Neural cell (in vitro differentiated cells): ENCODE data around the gene NUP98. TPM values are rescaled to one million over a fixed set of nuclear protein-coding genes. Genes with fewer than 3 reads are reported as not detected.

ENCODE experiments used
- H2AFZ ChIP-seq: fragments of 200-600, 300-800 bp; sonication (generic), shearing (Covaris generic); 2 replicates; pipeline ENCODE4 v1.6.0; 2014; ENCODE audit warnings: low read depth, mild to moderate bottlenecking, antibody characterized with exemption, low read length, moderate library complexity
- H3F3A ChIP-seq: fragments of 200-600 bp; shearing (Covaris generic); 2 replicates; pipeline ENCODE4 v1.6.1; 2016; ENCODE audit warnings: mild to moderate bottlenecking, moderate library complexity, mixed read lengths, antibody characterized with exemption, low read length; ENCODE audit not compliant: insufficient read depth, poor library complexity, severe bottlenecking
- H3K27ac ChIP-seq: fragments of 200-600, 300-800 bp; sonication (generic), shearing (Covaris generic); 2 replicates; pipeline ENCODE4 v1.5.1; 2014; ENCODE audit warnings: mild to moderate bottlenecking, low read length, moderate library complexity
- H3K27me3 ChIP-seq: fragments of 300-800, 200-600 bp; sonication (generic), shearing (Covaris generic); 2 replicates; pipeline ENCODE4 v1.6.0; 2014; ENCODE audit warnings: mild to moderate bottlenecking, low read depth, low read length, moderate library complexity; ENCODE audit not compliant: insufficient read depth
- H3K36me3 ChIP-seq: fragments of 300-800, 200-600 bp; sonication (generic), shearing (Covaris generic); 2 replicates; pipeline ENCODE4 v1.5.1; 2014; ENCODE audit warnings: mild to moderate bottlenecking, antibody characterized with exemption, low read length, moderate library complexity; ENCODE audit not compliant: insufficient read depth
- H3K4me2 ChIP-seq: fragments of 300-800, 200-600 bp; sonication (generic), shearing (Covaris generic); 2 replicates; pipeline ENCODE4 v1.6.0; 2014; ENCODE audit warnings: mild to moderate bottlenecking, low read length
- H3K4me3 ChIP-seq: fragments of 300-800, 200-600 bp; sonication (generic), shearing (Covaris generic); 2 replicates; pipeline ENCODE4 v1.5.1; 2014; ENCODE audit warnings: mild to moderate bottlenecking, low read length, moderate library complexity
- H3K79me2 ChIP-seq: fragments of 200-600 bp; shearing (Covaris generic); replicated peaks from 2 replicates; pipeline ENCODE4 v1.6.0; 2014; ENCODE audit warnings: mild to moderate bottlenecking, low read length, moderate library complexity; ENCODE audit not compliant: insufficient read depth
- H3K9ac ChIP-seq: fragments of 300-800, 200-600 bp; sonication (generic), shearing (Covaris generic); 2 replicates; pipeline ENCODE4 v1.6.1; 2016; ENCODE audit warnings: mild to moderate bottlenecking, low read length, mixed read lengths
- H3K9me2 ChIP-seq: fragments of 200-600 bp; shearing (Covaris generic); 2 replicates; pipeline ENCODE4 v1.6.1; 2016; ENCODE audit warnings: mild to moderate bottlenecking, low read length, mixed read lengths; ENCODE audit not compliant: insufficient read depth
- H3K9me3 ChIP-seq: fragments of 200-600, 300-800 bp; sonication (generic), shearing (Covaris generic); 2 replicates; pipeline ENCODE4 v1.6.1; 2016; ENCODE audit warnings: mild to moderate bottlenecking, mixed run types, low read length, moderate library complexity, mixed read lengths
- H4K20me1 ChIP-seq: fragments of 200-600 bp; shearing (Covaris generic); 2 replicates; pipeline ENCODE4 v1.6.1; 2016; ENCODE audit warnings: mild to moderate bottlenecking, mixed run types; ENCODE audit not compliant: insufficient read depth
- EP300 ChIP-seq: fragments of 450-650 bp; conservative IDR thresholded peaks from 2 replicates; pipeline ENCODE4 v1.6.1; 2014; ENCODE audit warnings: antibody characterized with exemption, mild to moderate bottlenecking, moderate library complexity; ENCODE audit not compliant: poor library complexity, severe bottlenecking
- EZH2 ChIP-seq: fragments of 200-600, 300-800 bp; shearing (Covaris generic), sonication (generic); IDR thresholded peaks from 2 replicates; pipeline ENCODE4 v1.6.1; 2014; ENCODE audit warnings: antibody characterized with exemption, low read length, borderline replicate concordance, mild to moderate bottlenecking; ENCODE audit not compliant: insufficient read depth, poor library complexity, severe bottlenecking
- MXI1 ChIP-seq: fragments of 450-650 bp; conservative IDR thresholded peaks from 2 replicates; pipeline ENCODE4 v1.6.1; 2014; ENCODE audit warnings: antibody characterized with exemption, mild to moderate bottlenecking; ENCODE audit not compliant: poor library complexity, severe bottlenecking
- POLR2AphosphoS5 ChIP-seq: IDR thresholded peaks from 2 replicates; pipeline ENCODE4 v1.6.1; 2012
- RAD21 ChIP-seq: fragments of 450-650 bp; conservative IDR thresholded peaks from 2 replicates; pipeline ENCODE4 v1.6.1; 2014; ENCODE audit warnings: antibody characterized with exemption, mild to moderate bottlenecking, moderate library complexity
- SMC3 ChIP-seq: fragments of 450-650 bp; conservative IDR thresholded peaks from 2 replicates; pipeline ENCODE4 v1.6.1; 2014; ENCODE audit warnings: antibody characterized with exemption, mild to moderate bottlenecking, moderate library complexity; ENCODE audit not compliant: poor library complexity
- TAF1 ChIP-seq: IDR thresholded peaks from 2 replicates; pipeline ENCODE4 v1.6.1; 2012; ENCODE audit warnings: low read depth
- polyA plus RNA-seq: library from polyadenylated mRNA; depleted of rRNA; stranded (reverse); fragments of >200 nt; gene quantifications from 2 replicates; pipeline ENCODE4 v1.2.3, GENCODE V29; 2014
- TF ChIP-seq, protein P1 (sequence below): IDR thresholded peaks from 2 replicates; pipeline ENCODE4 v1.6.1; 2012; ENCODE audit warnings: borderline replicate concordance
- TF ChIP-seq, protein P2 (sequence below): fragments of 450-650 bp; IDR thresholded peaks from 2 replicates; pipeline ENCODE4 v1.5.1; 2014; ENCODE audit warnings: antibody characterized with exemption, mild to moderate bottlenecking, moderate library complexity; ENCODE audit not compliant: poor library complexity, severe bottlenecking

Gene NUP98
- polyA plus RNA-seq, 1 donor from 2014 or later: 28.9 TPM

DNA sequence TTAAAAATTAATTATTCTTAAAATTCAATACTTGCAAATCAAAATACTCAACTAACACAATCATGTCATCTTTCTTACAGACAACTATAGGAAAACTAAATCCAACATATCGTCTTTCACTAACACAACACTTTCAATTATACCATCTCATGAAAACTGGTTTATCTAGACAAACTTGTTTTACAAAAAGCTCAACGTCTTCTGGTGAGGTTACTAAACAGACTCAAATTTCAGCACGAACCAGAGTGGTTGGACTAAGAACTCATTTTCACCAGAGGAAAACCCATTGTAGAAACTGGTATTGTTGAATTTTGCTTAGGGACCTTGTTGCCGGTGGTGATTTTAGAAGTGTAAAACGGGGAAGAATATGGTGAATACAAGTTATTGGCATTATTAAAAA is 52.2 kb downstream of the NUP98 start:
- Histone ChIP-seq H3K36me3 (peaks cover 7% of the 10 kb centered on the region), H2AFZ (no peak overlapping the region), H4K20me1 (no peaks in the 10 kb centered on the region), H3K9me3 (no peaks in the 10 kb centered on the region), H3K4me3 (no peak overlapping the region), H3K9ac (no peak overlapping the region), H3K9me2 (no peaks in the 10 kb centered on the region), H3K4me2 (no peak overlapping the region), H3K27me3 (no peaks in the 10 kb centered on the region), H3K79me2 (no peaks in the 10 kb centered on the region), H3K27ac (no peak overlapping the region), H3F3A (no peaks in the 10 kb centered on the region)
- TF ChIP-seq, protein P1, sequence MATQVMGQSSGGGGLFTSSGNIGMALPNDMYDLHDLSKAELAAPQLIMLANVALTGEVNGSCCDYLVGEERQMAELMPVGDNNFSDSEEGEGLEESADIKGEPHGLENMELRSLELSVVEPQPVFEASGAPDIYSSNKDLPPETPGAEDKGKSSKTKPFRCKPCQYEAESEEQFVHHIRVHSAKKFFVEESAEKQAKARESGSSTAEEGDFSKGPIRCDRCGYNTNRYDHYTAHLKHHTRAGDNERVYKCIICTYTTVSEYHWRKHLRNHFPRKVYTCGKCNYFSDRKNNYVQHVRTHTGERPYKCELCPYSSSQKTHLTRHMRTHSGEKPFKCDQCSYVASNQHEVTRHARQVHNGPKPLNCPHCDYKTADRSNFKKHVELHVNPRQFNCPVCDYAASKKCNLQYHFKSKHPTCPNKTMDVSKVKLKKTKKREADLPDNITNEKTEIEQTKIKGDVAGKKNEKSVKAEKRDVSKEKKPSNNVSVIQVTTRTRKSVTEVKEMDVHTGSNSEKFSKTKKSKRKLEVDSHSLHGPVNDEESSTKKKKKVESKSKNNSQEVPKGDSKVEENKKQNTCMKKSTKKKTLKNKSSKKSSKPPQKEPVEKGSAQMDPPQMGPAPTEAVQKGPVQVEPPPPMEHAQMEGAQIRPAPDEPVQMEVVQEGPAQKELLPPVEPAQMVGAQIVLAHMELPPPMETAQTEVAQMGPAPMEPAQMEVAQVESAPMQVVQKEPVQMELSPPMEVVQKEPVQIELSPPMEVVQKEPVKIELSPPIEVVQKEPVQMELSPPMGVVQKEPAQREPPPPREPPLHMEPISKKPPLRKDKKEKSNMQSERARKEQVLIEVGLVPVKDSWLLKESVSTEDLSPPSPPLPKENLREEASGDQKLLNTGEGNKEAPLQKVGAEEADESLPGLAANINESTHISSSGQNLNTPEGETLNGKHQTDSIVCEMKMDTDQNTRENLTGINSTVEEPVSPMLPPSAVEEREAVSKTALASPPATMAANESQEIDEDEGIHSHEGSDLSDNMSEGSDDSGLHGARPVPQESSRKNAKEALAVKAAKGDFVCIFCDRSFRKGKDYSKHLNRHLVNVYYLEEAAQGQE: no peak
- no peak for TF ChIP-seq MXI1
- no peak for TF ChIP-seq EZH2
- TF ChIP-seq RAD21: no peak
- TF ChIP-seq TAF1: no peak
- no peak for TF ChIP-seq SMC3
- no peak for TF ChIP-seq EP300
- TF ChIP-seq, protein P2, sequence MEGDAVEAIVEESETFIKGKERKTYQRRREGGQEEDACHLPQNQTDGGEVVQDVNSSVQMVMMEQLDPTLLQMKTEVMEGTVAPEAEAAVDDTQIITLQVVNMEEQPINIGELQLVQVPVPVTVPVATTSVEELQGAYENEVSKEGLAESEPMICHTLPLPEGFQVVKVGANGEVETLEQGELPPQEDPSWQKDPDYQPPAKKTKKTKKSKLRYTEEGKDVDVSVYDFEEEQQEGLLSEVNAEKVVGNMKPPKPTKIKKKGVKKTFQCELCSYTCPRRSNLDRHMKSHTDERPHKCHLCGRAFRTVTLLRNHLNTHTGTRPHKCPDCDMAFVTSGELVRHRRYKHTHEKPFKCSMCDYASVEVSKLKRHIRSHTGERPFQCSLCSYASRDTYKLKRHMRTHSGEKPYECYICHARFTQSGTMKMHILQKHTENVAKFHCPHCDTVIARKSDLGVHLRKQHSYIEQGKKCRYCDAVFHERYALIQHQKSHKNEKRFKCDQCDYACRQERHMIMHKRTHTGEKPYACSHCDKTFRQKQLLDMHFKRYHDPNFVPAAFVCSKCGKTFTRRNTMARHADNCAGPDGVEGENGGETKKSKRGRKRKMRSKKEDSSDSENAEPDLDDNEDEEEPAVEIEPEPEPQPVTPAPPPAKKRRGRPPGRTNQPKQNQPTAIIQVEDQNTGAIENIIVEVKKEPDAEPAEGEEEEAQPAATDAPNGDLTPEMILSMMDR: no peak
- no peak for TF ChIP-seq POLR2AphosphoS5

DNA sequence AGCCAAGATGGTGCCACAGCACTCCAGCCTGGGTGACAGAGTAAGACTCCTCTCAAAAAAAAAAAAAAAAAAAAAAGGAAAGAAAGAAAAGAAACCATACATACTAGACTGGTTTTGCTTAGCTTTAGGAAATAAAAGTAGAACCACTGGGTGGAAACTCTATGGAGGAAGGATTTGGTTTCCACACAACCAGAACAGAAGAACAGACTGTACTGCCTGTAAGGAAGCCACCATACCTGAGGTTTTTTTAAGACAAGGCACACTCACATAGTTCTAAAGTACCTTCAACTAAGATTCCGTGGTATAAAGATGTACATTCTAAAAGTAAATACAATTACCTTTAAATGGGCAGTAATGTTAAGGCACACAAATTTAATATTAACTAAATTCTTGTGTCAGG is 58.6 kb downstream of the NUP98 start:
- H3K9ac ChIP-seq: no peak overlapping the region
- H4K20me1 ChIP-seq: no peaks in the 10 kb centered on the region
- H3K9me2 ChIP-seq: no peaks in the 10 kb centered on the region
- no peak overlapping the region for H2AFZ ChIP-seq
- no peaks in the 10 kb centered on the region for H3K27me3 ChIP-seq
- H3K4me3 ChIP-seq: no peak overlapping the region
- no peak overlapping the region for H3K27ac ChIP-seq
- no peaks in the 10 kb centered on the region for H3K36me3 ChIP-seq
- H3K4me2 ChIP-seq: no peak overlapping the region
- no peaks in the 10 kb centered on the region for H3K79me2 ChIP-seq
- H3F3A ChIP-seq: no peaks in the 10 kb centered on the region
- H3K9me3 ChIP-seq: no peaks in the 10 kb centered on the region
- no peak for TF ChIP-seq MXI1
- TF ChIP-seq EP300: no peak
- no peak for TF ChIP-seq EZH2
- TF ChIP-seq, protein P1: no peak
- TF ChIP-seq RAD21: no peak
- TF ChIP-seq, protein P2: no peak
- no peak for TF ChIP-seq TAF1
- TF ChIP-seq SMC3: no peak
